Osteoblast (primary cell): ENCODE measurements around the gene CFAP221. TPM values are rescaled to one million over a fixed set of nuclear protein-coding genes. Genes with fewer than 3 reads are reported as not detected.
"Not testable (repeated sequence)": the region's sequence is repeated elsewhere in the genome, so short reads cannot be mapped to it uniquely, and the experiment has no call there.

Experiments used
- DNase-seq: peaks from one replicate; pipeline ENCODE4 v3.0.0; 2011; ENCODE audit warnings: low spot score, mixed read lengths; ENCODE audit not compliant: insufficient read length; ENCODE audit errors: missing footprints
- H2AFZ ChIP-seq: 2 replicates; pipeline ENCODE4 v1.6.0; 2011; ENCODE audit warnings: mild to moderate bottlenecking, low read length
- H3K27ac ChIP-seq: 2 replicates; pipeline ENCODE4 v1.5.1; 2011; ENCODE audit warnings: mild to moderate bottlenecking, low read depth, low read length, moderate library complexity
- H3K27me3 ChIP-seq: 2 replicates; pipeline ENCODE4 v1.6.0; 2012; ENCODE audit warnings: mild to moderate bottlenecking, control low read depth, inconsistent platforms, low read length, moderate library complexity; ENCODE audit not compliant: insufficient read depth
- H3K36me3 ChIP-seq: 2 replicates; pipeline ENCODE4 v1.5.1; 2011; ENCODE audit warnings: mild to moderate bottlenecking, low read length, control low read depth, moderate library complexity; ENCODE audit not compliant: insufficient read depth
- H3K4me1 ChIP-seq: 2 replicates; pipeline ENCODE4 v1.5.1; 2011; ENCODE audit warnings: mild to moderate bottlenecking, low read length, control low read depth, moderate library complexity; ENCODE audit not compliant: insufficient read depth
- H3K4me2 ChIP-seq: 2 replicates; pipeline ENCODE4 v1.6.0; 2011; ENCODE audit warnings: mild to moderate bottlenecking, low read length; ENCODE audit not compliant: insufficient read depth
- H3K4me3 ChIP-seq: fragments of 200-600 bp; sonication (generic); 3 replicates; pipeline ENCODE4 v1.5.1; 2012; ENCODE audit warnings: mild to moderate bottlenecking, low read length, inconsistent platforms; ENCODE audit not compliant: insufficient read depth
- H3K79me2 ChIP-seq: 2 replicates; pipeline ENCODE4 v1.6.0; 2012; ENCODE audit warnings: mild to moderate bottlenecking, low read length, control low read depth, inconsistent platforms; ENCODE audit not compliant: insufficient read depth
- H3K9me3 ChIP-seq: 2 replicates; pipeline ENCODE4 v1.5.1; 2011; ENCODE audit warnings: low read depth, low read length, control low read depth
- H4K20me1 ChIP-seq: 2 replicates; pipeline ENCODE4 v1.6.0; 2012; ENCODE audit warnings: mild to moderate bottlenecking, low read length, control low read depth; ENCODE audit not compliant: insufficient read depth
- CTCF ChIP-seq: IDR thresholded peaks from 2 replicates; pipeline ENCODE4 v1.5.1; 2011; ENCODE audit warnings: mild to moderate bottlenecking, low read depth, low read length, moderate library complexity; ENCODE audit errors: extremely low read depth
- total RNA-seq: library from RNA; depleted of rRNA; stranded (reverse); fragments of >200 nt; gene quantifications from 2 replicates; pipeline ENCODE4 v1.2.3, GENCODE V29; 2012

The CFAP221 gene
- total RNA-seq, 1 donor: 0.36 TPM

- DNase-seq: no peak
- no peak overlapping the region for H2AFZ ChIP-seq
- TF ChIP-seq CTCF: no peak
- no peaks in the 10 kb centered on the region for H3K27me3 ChIP-seq
- no peaks in the 10 kb centered on the region for H3K36me3 ChIP-seq
- no peaks in the 10 kb centered on the region for H3K79me2 ChIP-seq
- H3K4me1 ChIP-seq: no peaks in the 10 kb centered on the region
- H3K4me2 ChIP-seq: no peak overlapping the region
- H3K9me3 ChIP-seq: no peaks in the 10 kb centered on the region
- H3K4me3 ChIP-seq: no peak overlapping the region
- no peak overlapping the region for H3K27ac ChIP-seq
- no peaks in the 10 kb centered on the region for H4K20me1 ChIP-seq
These were observed 65.1 kb downstream of the CFAP221 start for GRCh38 chr2:119609337-119609736.

GRCh38 chr2:119614140-119614539, 69.9 kb downstream of the CFAP221 start:
- not testable (repeated sequence) for H3K27ac ChIP-seq, H3K27me3 ChIP-seq, H3K4me1 ChIP-seq, H2AFZ ChIP-seq, H3K79me2 ChIP-seq, H4K20me1 ChIP-seq, H3K36me3 ChIP-seq, H3K4me2 ChIP-seq, DNase-seq, H3K9me3 ChIP-seq, H3K4me3 ChIP-seq

GRCh38 chr2:119616421-119616820, 72.2 kb downstream of the CFAP221 start:
- Histone ChIP-seq H3K9me3 (no peaks in the 10 kb centered on the region), H4K20me1 (no peaks in the 10 kb centered on the region), H2AFZ (no peak overlapping the region), H3K4me2 (no peak overlapping the region), H3K27me3 (no peaks in the 10 kb centered on the region), H3K4me3 (no peak overlapping the region), H3K4me1 (no peaks in the 10 kb centered on the region), H3K79me2 (no peaks in the 10 kb centered on the region), H3K36me3 (no peaks in the 10 kb centered on the region), H3K27ac (no peak overlapping the region)
- DNase-seq: no peak
- TF ChIP-seq CTCF: no peak

- Histone ChIP-seq H3K79me2 (no peaks in the 10 kb centered on the region), H3K9me3 (no peaks in the 10 kb centered on the region), H3K27ac (no peak overlapping the region), H2AFZ (no peak overlapping the region), H3K4me2 (no peak overlapping the region), H3K4me3 (no peak overlapping the region), H3K4me1 (no peaks in the 10 kb centered on the region), H3K36me3 (no peaks in the 10 kb centered on the region), H4K20me1 (no peaks in the 10 kb centered on the region), H3K27me3 (no peaks in the 10 kb centered on the region)
- DNase-seq: no peak
- TF ChIP-seq CTCF: no peak
These were observed 73.2 kb downstream of the CFAP221 start for GRCh38 chr2:119617455-119617854.

- not testable (repeated sequence) for H3K79me2 ChIP-seq
These were observed 74.5 kb downstream of the CFAP221 start for GRCh38 chr2:119618725-119619124.

More at GRCh38 chr2:119618725-119619124, 74.5 kb downstream of the CFAP221 start:
- H3K4me3 ChIP-seq, H3K36me3 ChIP-seq, DNase-seq, H2AFZ ChIP-seq, H3K4me2 ChIP-seq, H3K27me3 ChIP-seq, H3K4me1 ChIP-seq, H3K9me3 ChIP-seq, H3K27ac ChIP-seq, H4K20me1 ChIP-seq: not testable (repeated sequence)
